Activated T-cell treated with anti-CD3 and anti-CD28 coated beads, Interleukin-2, amount 50 U/mL, for 4 hours (primary cell): ENCODE results near the gene NTMT1. TPM values are rescaled to one million over a fixed set of nuclear protein-coding genes. Genes with fewer than 3 reads are reported as not detected.

Source experiments
- ATAC-seq, 2 donors: fragments of 200-7000 bp; cut with Tn5 transposase; one replicate each; pipeline ENCODE4 v1.10.0; 2021
- DNase-seq: peaks from one replicate; pipeline ENCODE4 v3.0.0-alpha.2; 2020
- H3K27me3 Mint-ChIP-seq: one replicate; pipeline ENCODE4 v1.8.0; 2021; ENCODE audit warnings: low read depth, mixed read lengths
- H3K36me3 Mint-ChIP-seq: one replicate; pipeline ENCODE4 v1.8.0; 2022; ENCODE audit warnings: mixed read lengths; ENCODE audit not compliant: insufficient read depth
- H3K4me1 Mint-ChIP-seq: one replicate; pipeline ENCODE4 v1.8.0; 2021; ENCODE audit warnings: low read depth, mixed read lengths
- H3K4me3 Mint-ChIP-seq: one replicate; pipeline ENCODE4 v1.8.0; 2021; ENCODE audit warnings: mild to moderate bottlenecking, moderate library complexity, mixed read lengths
- H3K9me3 Mint-ChIP-seq: one replicate; pipeline ENCODE4 v1.8.0; 2021; ENCODE audit warnings: mixed read lengths
- total RNA-seq, 3 donors: library from RNA; stranded (reverse); gene quantifications; one replicate each; pipeline ENCODE4 v1.2.1, GENCODE V29; 2021

Gene NTMT1
- total RNA-seq, 3 donors from 2014 or later, result 93.4 to 111 (median 96.6) TPM

DNA sequence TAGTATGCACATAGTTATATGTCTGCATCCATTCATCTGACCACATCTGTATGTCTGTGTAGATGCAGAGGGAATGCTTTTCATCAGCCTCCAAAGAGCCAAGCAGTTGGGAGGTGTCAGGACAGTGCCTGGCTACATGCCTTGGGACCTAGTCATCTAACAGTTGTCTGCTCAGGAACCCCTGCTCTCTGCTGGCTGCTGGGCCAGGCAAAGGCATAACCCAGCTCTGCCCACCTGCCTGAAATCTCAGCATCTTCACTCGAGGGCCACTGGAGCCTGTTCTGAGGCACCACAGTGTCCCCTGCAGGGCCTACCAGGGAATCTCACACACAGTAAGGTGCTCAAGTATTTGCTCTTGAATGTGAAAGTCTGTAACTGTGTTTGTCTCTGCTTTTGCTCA, 8.8 kb upstream of the NTMT1 start:
- DNase-seq (no peak), ATAC-seq (peak in 1 of 2 donors; percentile 27)
- no peaks in the 10 kb centered on the region for H3K9me3 Mint-ChIP-seq
- H3K27me3 Mint-ChIP-seq, result peaks cover 24% of the 10 kb centered on the region
- H3K4me1 Mint-ChIP-seq, result peaks cover 8% of the 10 kb centered on the region
- no peaks in the 10 kb centered on the region for H3K36me3 Mint-ChIP-seq
- H3K4me3 Mint-ChIP-seq, result no peak overlapping the region

- Mint-ChIP-seq H3K36me3 (no peaks in the 10 kb centered on the region), H3K4me1 (peaks cover 18% of the 10 kb centered on the region), H3K4me3 (no peak overlapping the region), H3K27me3 (peaks cover 24% of the 10 kb centered on the region), H3K9me3 (no peaks in the 10 kb centered on the region)
- peak; percentile 44 to 49 for ATAC-seq
- DNase-seq, result no peak
These were observed 5.9 kb upstream of the NTMT1 start for GRCh38 chr9:129619787-129620668.

GRCh38 chr9:129620669-129621295, 5.2 kb upstream of the NTMT1 start, which contains the start of gene C9orf50:
Gene C9orf50 (minus strand): TSS chr9:129621101. CDS start chr9:129620574, 527 bp downstream.
- no peaks in the 10 kb centered on the region for H3K9me3 Mint-ChIP-seq
- no peak within 1 kb of the TSS for H3K4me3 Mint-ChIP-seq
- ATAC-seq, result no peak
- DNase-seq, result no peak
- H3K27me3 Mint-ChIP-seq, result peaks cover 24% of the 10 kb centered on the region
- H3K4me1 Mint-ChIP-seq, result peaks cover 22% of the 10 kb centered on the region
- no peaks in the 10 kb centered on the region for H3K36me3 Mint-ChIP-seq

GRCh38 chr9:129623331-129623730, 2.6 kb upstream of the NTMT1 start:
- no peak for ATAC-seq
- Mint-ChIP-seq H3K36me3 (peaks cover 6% of the 10 kb centered on the region), H3K4me3 (no peak overlapping the region), H3K27me3 (peaks cover 24% of the 10 kb centered on the region), H3K9me3 (no peaks in the 10 kb centered on the region), H3K4me1 (peaks cover 40% of the 10 kb centered on the region)
- no peak for DNase-seq

- Mint-ChIP-seq H3K36me3 (peaks cover 8% of the 10 kb centered on the region), H3K9me3 (no peaks in the 10 kb centered on the region), H3K4me1 (peaks cover 47% of the 10 kb centered on the region), H3K4me3 (peak overlapping the region; percentile 92), H3K27me3 (peaks cover 19% of the 10 kb centered on the region)
- ATAC-seq (no peak), DNase-seq (peak; percentile 69)
These were observed 1.7 kb upstream of the NTMT1 start for GRCh38 chr9:129624168-129624759.

- Mint-ChIP-seq H3K9me3 (no peaks in the 10 kb centered on the region), H3K36me3 (peaks cover 8% of the 10 kb centered on the region), H3K27me3 (peaks cover 14% of the 10 kb centered on the region), H3K4me1 (peaks cover 52% of the 10 kb centered on the region), H3K4me3 (peak overlapping the region; percentile 92)
- no peak for DNase-seq
- ATAC-seq, result peak in 1 of 2 donors; percentile 12
These were observed 1.0 kb upstream of the NTMT1 start for GRCh38 chr9:129624947-129625346.

DNA sequence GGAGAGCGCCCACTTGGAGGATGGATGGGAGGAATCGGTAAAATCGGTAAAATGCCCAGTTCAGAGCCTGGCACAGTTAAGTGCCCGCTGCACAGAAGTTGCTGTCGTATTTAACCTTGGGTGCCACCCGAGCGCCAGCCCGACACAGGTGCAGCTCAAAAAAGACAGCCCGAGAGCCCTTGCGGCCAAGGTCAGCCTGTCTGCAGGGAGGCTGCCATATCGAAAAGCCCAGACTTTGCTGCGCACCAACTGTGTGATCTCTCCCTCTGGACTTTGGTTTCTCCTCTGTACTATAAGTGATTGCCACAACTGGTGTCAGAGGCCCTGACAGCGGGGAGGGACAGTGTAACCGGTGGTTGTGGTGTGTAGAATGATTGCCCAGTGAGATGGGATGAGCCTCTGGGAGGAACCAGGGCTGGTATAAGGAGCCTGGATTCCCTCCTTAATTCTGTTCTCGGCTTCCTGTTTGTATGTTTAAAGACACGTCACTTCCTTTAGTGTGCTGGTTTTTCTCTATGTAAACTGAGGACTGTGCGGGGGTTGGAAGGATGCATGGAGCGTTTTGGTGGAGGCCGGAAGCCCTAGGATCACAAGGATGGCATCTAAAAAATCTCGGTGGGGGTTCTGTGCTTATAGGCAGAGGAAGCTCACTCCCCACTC, 792 bp downstream of the NTMT1 start:
- Mint-ChIP-seq H3K9me3 (no peaks in the 10 kb centered on the region), H3K27me3 (peaks cover 2% of the 10 kb centered on the region), H3K4me3 (peak overlapping the region; percentile 92), H3K4me1 (peaks cover 64% of the 10 kb centered on the region), H3K36me3 (peaks cover 8% of the 10 kb centered on the region)
- DNase-seq, result no peak
- ATAC-seq, result peak; percentile 24 to 30

DNA sequence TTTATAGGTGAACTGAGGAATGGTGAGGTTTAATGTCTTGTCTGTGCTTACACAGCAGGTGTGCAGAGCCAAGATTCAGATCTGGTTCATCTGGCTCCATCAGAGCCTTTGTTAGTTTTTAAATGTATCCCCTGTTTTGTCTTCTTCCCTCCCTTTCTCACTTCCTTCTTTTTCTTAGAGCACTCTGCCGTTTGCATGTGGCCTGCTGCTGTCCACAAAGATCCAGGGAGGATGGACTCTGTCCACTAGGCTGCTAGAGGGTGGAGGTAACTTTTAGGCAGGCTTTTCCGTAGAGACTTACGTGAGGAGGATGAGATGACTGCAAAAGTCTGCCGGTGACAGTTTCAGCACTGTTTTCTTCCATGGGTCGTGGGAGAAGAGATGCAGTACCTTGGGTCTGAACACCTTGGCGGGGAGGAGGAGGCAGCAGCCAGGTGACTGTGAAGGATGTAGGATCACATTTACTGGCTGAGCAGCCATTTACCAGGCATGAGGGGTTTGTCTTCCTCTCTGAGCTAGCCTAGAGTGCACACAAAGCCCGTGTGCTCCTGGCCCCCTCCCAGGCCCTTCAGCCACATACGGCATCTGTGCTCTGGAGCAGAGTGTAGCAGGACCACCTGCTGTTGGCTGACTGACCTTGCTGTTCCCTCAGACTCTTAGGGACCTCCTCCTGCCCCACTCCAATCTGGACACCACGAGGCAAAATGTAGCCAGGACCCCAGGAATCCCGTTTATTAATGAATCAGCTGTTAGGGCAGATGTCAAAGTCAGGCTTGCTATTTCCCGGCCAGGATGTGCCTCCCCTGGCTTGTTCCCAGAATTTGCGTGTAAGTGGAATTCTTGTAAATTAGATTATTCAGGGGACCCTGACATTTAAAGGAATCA, 1.8 kb downstream of the NTMT1 start:
- Mint-ChIP-seq H3K4me1 (peaks cover 71% of the 10 kb centered on the region), H3K4me3 (peak overlapping the region; percentile 92), H3K9me3 (no peaks in the 10 kb centered on the region), H3K36me3 (peaks cover 8% of the 10 kb centered on the region), H3K27me3 (no peaks in the 10 kb centered on the region)
- no peak for DNase-seq
- no peak for ATAC-seq

- ATAC-seq, result no peak
- no peak for DNase-seq
- Mint-ChIP-seq H3K9me3 (no peaks in the 10 kb centered on the region), H3K36me3 (peaks cover 8% of the 10 kb centered on the region), H3K27me3 (no peaks in the 10 kb centered on the region), H3K4me1 (peaks cover 71% of the 10 kb centered on the region), H3K4me3 (peak overlapping the region; percentile 38)
These were observed 2.7 kb downstream of the NTMT1 start for GRCh38 chr9:129628709-129629108.

GRCh38 chr9:129629251-129629820, 3.4 kb downstream of the NTMT1 start:
- H3K4me3 Mint-ChIP-seq, result peak overlapping the region; percentile 13
- ATAC-seq, result no peak
- H3K9me3 Mint-ChIP-seq, result no peaks in the 10 kb centered on the region
- peaks cover 67% of the 10 kb centered on the region for H3K4me1 Mint-ChIP-seq
- H3K36me3 Mint-ChIP-seq, result peaks cover 8% of the 10 kb centered on the region
- no peaks in the 10 kb centered on the region for H3K27me3 Mint-ChIP-seq
- DNase-seq, result no peak

DNA sequence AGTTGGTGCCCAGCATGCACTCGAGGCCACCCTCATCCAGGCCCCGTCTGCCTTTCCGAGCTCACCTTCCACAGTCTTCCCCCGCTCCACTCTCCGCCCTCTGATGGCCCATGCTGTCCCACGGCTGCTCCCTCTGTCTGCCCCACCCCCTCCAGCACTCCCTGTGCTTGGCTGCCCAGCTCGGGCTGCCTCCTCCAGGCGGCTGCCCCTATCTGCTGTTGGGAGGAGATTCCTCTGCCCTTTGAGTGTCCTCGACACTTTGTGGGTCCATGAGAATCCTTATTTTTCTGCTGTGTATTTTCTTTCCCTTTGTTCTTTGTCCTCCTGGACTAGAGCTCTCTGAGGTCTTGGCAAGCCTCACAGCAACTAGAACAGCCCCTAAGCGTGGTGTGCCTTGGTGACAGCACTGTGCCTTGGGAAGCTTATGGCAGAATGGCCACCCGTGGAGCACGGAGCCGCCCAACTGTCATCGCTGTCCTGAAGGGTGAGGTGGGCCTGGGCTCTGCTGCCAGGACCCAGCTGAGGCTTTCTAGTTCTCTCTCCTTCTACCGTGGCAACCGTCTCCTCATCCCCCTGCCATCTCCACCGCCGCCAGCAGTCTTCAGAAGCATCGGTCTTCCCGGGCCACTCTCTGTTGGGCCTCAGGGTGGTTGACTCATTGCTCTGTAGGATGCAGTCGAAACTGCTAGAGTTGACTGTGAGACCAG, 5.2 kb downstream of the NTMT1 start:
- ATAC-seq (peak; percentile 19 to 38), DNase-seq (no peak)
- Mint-ChIP-seq H3K4me1 (peaks cover 57% of the 10 kb centered on the region), H3K9me3 (no peaks in the 10 kb centered on the region), H3K4me3 (no peak overlapping the region), H3K27me3 (no peaks in the 10 kb centered on the region), H3K36me3 (peaks cover 19% of the 10 kb centered on the region)

GRCh38 chr9:129631674-129632129, 5.7 kb downstream of the NTMT1 start:
- DNase-seq, result no peak
- Mint-ChIP-seq H3K27me3 (no peaks in the 10 kb centered on the region), H3K36me3 (peaks cover 19% of the 10 kb centered on the region), H3K4me1 (peaks cover 56% of the 10 kb centered on the region), H3K9me3 (no peaks in the 10 kb centered on the region), H3K4me3 (no peak overlapping the region)
- ATAC-seq, result no peak

DNA sequence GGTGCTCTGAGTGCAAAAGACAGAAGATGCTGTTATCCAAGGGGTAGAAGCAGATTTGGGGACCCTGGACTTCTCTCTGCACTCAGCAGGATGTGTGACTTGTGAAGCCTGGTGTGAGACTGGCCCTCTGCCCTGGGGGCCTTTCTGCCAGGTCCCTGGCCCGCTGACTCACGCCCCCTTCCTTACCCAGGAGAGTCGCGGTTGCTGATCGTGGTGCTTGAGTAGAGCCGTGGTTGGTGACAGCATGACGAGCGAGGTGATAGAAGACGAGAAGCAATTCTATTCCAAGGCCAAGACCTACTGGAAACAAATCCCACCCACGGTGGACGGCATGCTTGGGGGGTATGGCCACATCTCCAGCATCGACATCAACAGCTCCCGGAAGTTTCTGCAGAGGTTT, 6.5 kb downstream of the NTMT1 start:
- peaks cover 16% of the 10 kb centered on the region for H3K36me3 Mint-ChIP-seq
- H3K4me3 Mint-ChIP-seq, result no peak overlapping the region
- ATAC-seq, result no peak
- no peaks in the 10 kb centered on the region for H3K9me3 Mint-ChIP-seq
- peaks cover 49% of the 10 kb centered on the region for H3K4me1 Mint-ChIP-seq
- no peaks in the 10 kb centered on the region for H3K27me3 Mint-ChIP-seq
- DNase-seq, result no peak
